Measurements from ENCODE around the gene MASP1.

The MASP1 gene

GRCh38 chr3:187291512-187292132 lies at the start of gene MASP1:
Gene MASP1, minus strand, starts transcription at chr3:187291737. Its CDS starts 105 bp downstream, at chr3:187291632.
- TF ChIP-seq GATA3 (IDR thresholded peaks at IDR 0.05; ENCODE audit: low read depth, low read length) (no peak), GATA2 (IDR thresholded peaks at IDR 0.05; ENCODE audit: low read depth, low read length) (no peak)

- TF ChIP-seq GATA2 (IDR thresholded peaks at IDR 0.05; ENCODE audit: low read depth, low read length), result no peak
- no peak for TF ChIP-seq GATA3 (IDR thresholded peaks at IDR 0.05; ENCODE audit: low read depth, low read length)
Measured at GRCh38 chr3:187340578-187340977, 49.0 kb upstream of the MASP1 start.

GRCh38 chr3:187336322-187336721 lies 44.8 kb upstream of the MASP1 start:
- no peak for TF ChIP-seq GATA2 (IDR thresholded peaks at IDR 0.05; ENCODE audit: low read depth, low read length)
- TF ChIP-seq GATA3 (IDR thresholded peaks at IDR 0.05; ENCODE audit: low read depth, low read length), result no peak

- TF ChIP-seq GATA2 (IDR thresholded peaks at IDR 0.05; ENCODE audit: low read depth, low read length) (no peak), GATA3 (IDR thresholded peaks at IDR 0.05; ENCODE audit: low read depth, low read length) (no peak)
Measured at GRCh38 chr3:187334904-187335303, 43.4 kb upstream of the MASP1 start.

GRCh38 chr3:187328691-187329090 lies 37.2 kb upstream of the MASP1 start:
- TF ChIP-seq GATA2 (IDR thresholded peaks at IDR 0.05; ENCODE audit: low read depth, low read length), result no peak
- no peak for TF ChIP-seq GATA3 (IDR thresholded peaks at IDR 0.05; ENCODE audit: low read depth, low read length)

GRCh38 chr3:187327845-187328244 lies 36.3 kb upstream of the MASP1 start:
- TF ChIP-seq GATA2 (IDR thresholded peaks at IDR 0.05; ENCODE audit: low read depth, low read length) (no peak), GATA3 (IDR thresholded peaks at IDR 0.05; ENCODE audit: low read depth, low read length) (no peak)

GRCh38 chr3:187325632-187326031 lies 34.1 kb upstream of the MASP1 start:
- TF ChIP-seq GATA3 (IDR thresholded peaks at IDR 0.05; ENCODE audit: low read depth, low read length) (no peak), GATA2 (IDR thresholded peaks at IDR 0.05; ENCODE audit: low read depth, low read length) (no peak)

GRCh38 chr3:187323091-187323490 lies 31.6 kb upstream of the MASP1 start:
- TF ChIP-seq GATA3 (IDR thresholded peaks at IDR 0.05; ENCODE audit: low read depth, low read length) (no peak), GATA2 (IDR thresholded peaks at IDR 0.05; ENCODE audit: low read depth, low read length) (no peak)

GRCh38 chr3:187322291-187322690 lies 30.8 kb upstream of the MASP1 start:
- TF ChIP-seq GATA2 (IDR thresholded peaks at IDR 0.05; ENCODE audit: low read depth, low read length) (no peak), GATA3 (IDR thresholded peaks at IDR 0.05; ENCODE audit: low read depth, low read length) (no peak)

- no peak for TF ChIP-seq GATA2 (IDR thresholded peaks at IDR 0.05; ENCODE audit: low read depth, low read length)
- TF ChIP-seq GATA3 (IDR thresholded peaks at IDR 0.05; ENCODE audit: low read depth, low read length), result no peak
Measured at GRCh38 chr3:187321766-187322165, 30.2 kb upstream of the MASP1 start.

GRCh38 chr3:187319699-187320302 lies 28.3 kb upstream of the MASP1 start:
- no peak for TF ChIP-seq GATA2 (IDR thresholded peaks at IDR 0.05; ENCODE audit: low read depth, low read length)
- TF ChIP-seq GATA3 (IDR thresholded peaks at IDR 0.05; ENCODE audit: low read depth, low read length), result no peak

GRCh38 chr3:187318819-187319616 lies 27.5 kb upstream of the MASP1 start:
- TF ChIP-seq GATA3 (IDR thresholded peaks at IDR 0.05; ENCODE audit: low read depth, low read length) (no peak), GATA2 (IDR thresholded peaks at IDR 0.05; ENCODE audit: low read depth, low read length) (no peak)

GRCh38 chr3:187315872-187316271 lies 24.3 kb upstream of the MASP1 start:
- TF ChIP-seq GATA3 (IDR thresholded peaks at IDR 0.05; ENCODE audit: low read depth, low read length) (no peak), GATA2 (IDR thresholded peaks at IDR 0.05; ENCODE audit: low read depth, low read length) (no peak)

- no peak for TF ChIP-seq GATA3 (IDR thresholded peaks at IDR 0.05; ENCODE audit: low read depth, low read length)
- no peak for TF ChIP-seq GATA2 (IDR thresholded peaks at IDR 0.05; ENCODE audit: low read depth, low read length)
Measured at GRCh38 chr3:187314176-187314575, 22.6 kb upstream of the MASP1 start.

Data from SH-SY5Y (cell line).